ENCODE results near the gene PTPRD.
"Not testable (repeated sequence)": the region's sequence is repeated elsewhere in the genome, so short reads cannot be mapped to it uniquely, and the experiment has no call there.

DNA sequence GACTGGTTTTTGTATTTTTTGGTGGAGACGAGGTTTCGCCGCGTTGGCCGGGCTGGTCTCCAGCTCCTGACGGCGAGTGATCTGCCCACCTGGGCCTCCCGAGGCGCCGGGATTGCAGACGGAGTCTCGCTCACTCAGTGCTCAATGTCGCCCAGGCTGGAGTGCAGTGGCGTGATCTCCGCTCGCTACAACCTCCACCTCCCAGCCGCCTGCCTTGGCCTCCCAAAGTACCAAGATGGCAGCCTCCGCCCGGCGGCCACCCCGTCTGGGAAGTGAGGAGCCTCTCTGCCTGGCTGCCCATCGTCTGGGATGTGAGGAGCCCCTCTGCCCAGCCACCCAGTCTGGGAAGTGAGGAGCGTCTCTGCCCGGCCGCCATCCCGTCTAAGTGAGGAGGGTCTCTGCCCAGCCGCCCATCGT, 163.6 kb downstream of the PTPRD start:
- not testable (repeated sequence) for TF ChIP-seq ZNF274 (IDR thresholded peaks at IDR 0.05; ENCODE audit: low read depth, low read length); YY1 (IDR thresholded peaks at IDR 0.05; ENCODE audit: insufficient read depth, insufficient read length); SUZ12 (IDR thresholded peaks at IDR 0.05; ENCODE audit: extremely low read depth, insufficient read depth, insufficient read length)
